Measurements from ENCODE around the gene ACAA2.
"Not testable (repeated sequence)": the region's sequence is repeated elsewhere in the genome, so short reads cannot be mapped to it uniquely, and the experiment has no call there.

The ACAA2 gene

DNA sequence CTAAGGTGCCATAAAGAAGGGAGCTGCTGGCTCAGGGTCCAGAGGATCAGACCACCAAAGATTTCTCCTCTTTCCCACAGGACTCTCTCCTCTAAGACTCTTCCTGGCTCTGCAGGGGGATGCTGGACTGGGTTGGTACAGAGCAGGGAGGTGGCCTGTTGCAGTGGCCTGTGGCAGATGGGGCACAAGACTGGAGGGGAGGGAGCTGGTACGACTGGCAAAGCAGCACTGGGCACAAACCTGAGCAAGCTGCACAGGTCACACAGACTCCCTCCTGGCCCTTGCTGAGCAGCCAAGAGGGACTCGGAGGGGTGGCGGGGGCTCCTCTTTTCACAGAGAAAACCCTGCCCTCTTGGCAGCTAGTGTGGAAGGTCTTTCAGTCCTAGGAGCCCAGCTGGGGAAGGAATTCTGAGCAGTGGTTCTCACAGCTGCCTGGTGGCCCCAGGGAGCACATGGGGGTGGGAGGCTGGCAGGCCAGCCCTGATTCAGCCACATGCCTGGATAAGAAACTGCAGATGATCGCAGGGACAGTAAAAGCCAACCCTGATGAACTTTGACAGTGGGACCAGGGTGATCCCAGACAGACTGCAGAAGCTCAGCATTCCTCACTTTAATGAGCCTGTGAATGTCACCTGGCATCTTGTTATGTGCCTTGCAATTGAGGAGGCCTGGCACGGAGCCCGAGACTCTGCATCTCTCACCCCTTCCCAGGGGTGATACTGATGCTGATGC, 32.5 kb upstream of the ACAA2 start:
- DNase-seq (ENCODE audit: low read depth): no peak

DNA sequence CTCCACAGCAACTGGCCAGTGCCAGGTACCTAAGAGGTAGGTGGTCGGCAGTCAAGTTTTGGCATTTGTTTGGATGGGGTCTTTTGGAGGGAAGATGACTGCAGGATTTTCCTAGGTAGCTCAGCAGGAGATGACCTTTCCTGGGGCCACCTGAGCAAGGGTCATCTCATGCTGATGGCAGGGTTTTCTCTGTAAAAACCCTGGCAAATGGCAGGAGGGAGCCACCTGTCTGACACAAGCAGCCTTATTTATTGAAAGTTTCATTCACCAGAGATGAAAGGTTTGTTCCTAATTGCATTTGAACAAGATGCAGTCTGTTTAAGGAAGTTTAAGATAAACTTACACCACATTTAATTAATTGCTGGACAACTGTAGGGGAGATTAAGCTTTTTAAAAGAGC, 31.6 kb upstream of the ACAA2 start:
- DNase-seq (ENCODE audit: low read depth): no peak

DNA sequence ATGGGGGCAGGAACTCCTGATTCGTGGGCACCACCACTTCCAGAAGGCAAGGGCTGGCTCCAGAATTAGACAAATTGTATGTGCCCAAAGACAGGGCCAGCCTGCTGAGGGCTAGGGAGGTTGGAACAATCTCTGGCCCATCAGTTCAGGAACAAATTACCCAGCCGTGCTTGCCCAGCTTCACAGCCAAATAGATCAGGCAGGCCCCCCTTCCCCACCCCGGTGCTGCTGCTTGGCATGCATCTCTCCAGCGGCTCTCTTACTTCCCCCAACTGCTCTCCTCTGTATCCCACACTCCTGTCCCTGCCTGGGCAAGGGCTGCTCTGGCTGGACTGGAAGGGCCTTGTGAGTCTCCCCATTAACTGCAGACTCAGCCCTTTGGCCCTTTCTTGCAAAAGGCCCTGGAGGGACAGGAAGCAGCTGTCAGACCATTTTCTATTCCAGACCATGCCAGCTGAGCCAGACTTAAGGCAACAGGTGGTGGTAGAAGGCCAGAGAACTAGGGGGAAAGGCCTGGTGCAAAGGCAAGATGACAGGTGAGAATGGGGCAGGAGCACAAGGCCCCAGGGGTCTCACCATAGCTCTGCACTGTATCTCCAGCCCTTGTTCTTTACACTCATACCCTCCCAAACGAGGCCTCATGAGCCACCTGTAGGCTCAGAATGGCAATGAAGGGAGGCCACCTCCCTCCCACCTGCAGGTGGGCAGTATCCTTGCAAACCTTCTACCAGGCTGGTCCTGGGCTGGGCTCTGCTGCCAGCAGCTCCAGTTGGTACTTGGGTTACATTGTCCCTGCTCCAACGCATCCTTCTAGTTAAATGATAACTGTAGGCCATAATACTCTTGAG, 30.7 kb upstream of the ACAA2 start:
- DNase-seq (ENCODE audit: low read depth): no peak

DNA sequence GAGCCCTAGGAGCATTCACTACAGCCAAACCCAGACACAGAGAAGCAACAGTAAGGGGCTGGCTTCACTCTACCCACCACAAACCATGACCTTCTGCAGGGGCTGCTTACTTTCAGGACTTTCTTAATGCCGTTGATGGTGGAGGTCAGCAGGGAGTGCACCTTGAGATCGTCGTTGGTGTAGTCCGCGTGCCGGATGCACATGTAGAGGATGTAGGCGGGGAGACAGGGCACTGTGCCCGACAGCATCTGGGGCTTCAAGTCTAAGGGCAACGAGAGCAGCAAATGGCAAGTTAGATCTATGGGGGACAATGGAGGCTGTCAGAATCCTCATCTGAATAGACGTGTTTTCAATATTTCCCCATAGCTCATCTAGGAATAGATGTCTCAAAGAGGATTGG, 29.8 kb upstream of the ACAA2 start:
- DNase-seq (ENCODE audit: low read depth): no peak

GRCh38 chr18:49842656-49843055, 29.3 kb upstream of the ACAA2 start:
- DNase-seq (ENCODE audit: low read depth): no peak

GRCh38 chr18:49841236-49842217, 28.2 kb upstream of the ACAA2 start:
- no peak for DNase-seq (ENCODE audit: low read depth)

DNA sequence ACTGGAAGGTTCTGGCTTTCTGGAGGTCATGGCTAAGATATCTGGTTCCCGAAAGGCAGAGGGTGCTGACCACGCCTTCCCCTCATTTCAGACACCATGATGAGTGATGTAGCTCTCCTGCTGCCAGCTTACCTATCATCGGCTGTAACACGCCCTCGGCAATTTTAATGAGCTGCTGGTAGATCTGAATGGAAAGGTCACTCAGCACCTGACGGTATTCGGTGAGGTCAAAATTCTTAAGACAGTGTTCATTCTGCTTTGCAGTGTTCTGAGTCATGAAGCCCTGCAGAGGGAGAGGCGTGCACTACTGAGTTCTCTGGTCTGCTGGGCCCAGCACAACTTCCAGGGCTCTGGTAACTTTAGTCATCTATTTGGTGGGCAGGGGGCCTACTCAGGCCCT, 25.7 kb upstream of the ACAA2 start:
- DNase-seq (ENCODE audit: low read depth): no peak

DNA sequence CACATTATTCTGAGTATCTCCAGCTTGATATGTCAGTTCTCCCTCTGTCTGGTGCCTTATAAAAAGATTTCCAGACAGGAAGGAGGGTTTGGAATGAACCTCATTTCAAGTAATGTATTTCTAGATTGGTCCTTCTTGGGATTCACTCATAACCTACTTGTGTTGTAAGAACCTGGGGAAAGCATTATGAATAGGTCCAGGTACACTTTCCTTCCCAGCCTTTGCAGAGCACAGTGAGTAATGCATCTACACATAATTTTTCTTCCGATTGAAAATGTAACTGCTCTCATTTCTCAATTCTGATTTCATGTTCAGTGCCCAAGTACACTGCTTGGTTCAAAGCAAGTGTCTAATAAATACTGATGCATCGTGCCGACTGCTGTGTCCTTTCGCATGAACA, 25.0 kb upstream of the ACAA2 start:
- DNase-seq (ENCODE audit: low read depth): no peak

GRCh38 chr18:49837889-49838288, 24.6 kb upstream of the ACAA2 start:
- DNase-seq (ENCODE audit: low read depth): no peak

- not testable (repeated sequence) for DNase-seq (ENCODE audit: low read depth)
Observed at GRCh38 chr18:49837316-49837835, 24.0 kb upstream of the ACAA2 start.

DNA sequence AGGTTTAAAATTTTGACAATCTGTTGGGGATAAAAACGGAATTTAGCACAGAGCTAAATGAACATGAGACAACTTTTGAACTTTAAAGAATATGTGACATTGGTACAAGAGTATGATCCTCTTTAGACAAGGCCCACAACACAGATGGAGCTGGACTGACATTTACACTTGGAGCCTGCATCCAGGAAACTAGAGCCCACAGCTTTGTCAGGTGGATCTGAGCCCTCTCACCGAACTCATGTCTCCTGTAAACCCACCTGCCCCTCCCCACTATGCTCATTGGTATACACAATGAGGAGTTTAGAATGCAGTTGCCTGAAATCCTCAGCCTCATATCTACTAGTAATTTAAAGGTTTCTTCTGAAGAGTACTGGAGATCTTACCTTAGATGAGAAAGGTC, 22.1 kb upstream of the ACAA2 start:
- DNase-seq (ENCODE audit: low read depth): no peak

GRCh38 chr18:49834258-49834657, 20.9 kb upstream of the ACAA2 start:
- DNase-seq (ENCODE audit: low read depth): no peak

- no peak for DNase-seq (ENCODE audit: low read depth)
Observed at GRCh38 chr18:49833814-49834213, 20.5 kb upstream of the ACAA2 start.

GRCh38 chr18:49832221-49832647, 18.9 kb upstream of the ACAA2 start:
- DNase-seq (ENCODE audit: low read depth): no peak

DNA sequence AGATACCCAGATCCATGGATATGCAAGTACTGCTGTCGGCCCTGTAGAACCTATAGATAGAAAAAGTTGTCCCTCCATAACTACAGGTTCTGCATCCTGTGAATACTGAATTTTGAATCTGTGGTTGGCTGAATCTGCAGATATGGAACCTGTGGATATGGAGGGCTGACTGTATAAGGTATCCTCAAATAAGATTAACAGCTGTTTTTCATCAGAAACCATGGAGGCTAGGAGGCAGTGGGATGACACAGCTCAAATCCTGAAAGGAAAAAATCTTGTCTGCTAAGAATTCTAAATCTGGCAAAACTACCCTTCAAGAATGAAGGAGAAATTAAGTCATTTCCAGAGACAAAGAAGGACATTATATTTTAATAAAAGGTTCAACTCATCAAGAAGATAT, 14.7 kb upstream of the ACAA2 start:
- no peak for DNase-seq (ENCODE audit: low read depth)

- DNase-seq (ENCODE audit: low read depth): peak; percentile 7
Observed at GRCh38 chr18:49819823-49820671, 6.7 kb upstream of the ACAA2 start.

GRCh38 chr18:49819071-49819662, 5.8 kb upstream of the ACAA2 start:
- no peak for DNase-seq (ENCODE audit: low read depth)

GRCh38 chr18:49817947-49818346, 4.6 kb upstream of the ACAA2 start:
- no peak for DNase-seq (ENCODE audit: low read depth)

- DNase-seq (ENCODE audit: low read depth): no peak
Observed at GRCh38 chr18:49815927-49816326, 2.6 kb upstream of the ACAA2 start.

- DNase-seq (ENCODE audit: low read depth): peak; percentile 3
Observed at GRCh38 chr18:49814147-49814499, 790 bp upstream of the ACAA2 start.

DNA sequence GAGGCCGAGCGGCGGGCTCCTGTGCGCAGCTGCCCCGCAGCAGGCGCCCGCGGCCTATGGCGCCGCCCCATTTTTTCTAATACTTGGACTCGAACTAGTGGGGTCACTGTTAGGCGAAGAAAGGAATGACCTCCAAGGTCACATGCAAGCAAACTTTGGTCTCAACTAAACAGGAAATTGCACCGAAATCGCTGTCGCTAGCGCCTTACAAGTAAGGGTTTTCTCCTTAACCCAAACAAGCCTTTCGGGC, 339 bp downstream of the ACAA2 start:
- peak; percentile 8 for DNase-seq (ENCODE audit: low read depth)
